ENCODE measurements around the gene CDC14A.
"Not testable (repeated sequence)": the region's sequence is repeated elsewhere in the genome, so short reads cannot be mapped to it uniquely, and the experiment has no call there.

CDC14A gene

GRCh38 chr1:100362821-100363466, 10.6 kb downstream of the CDC14A start:
- no peak for DNase-seq (ENCODE audit: low read depth)

DNA sequence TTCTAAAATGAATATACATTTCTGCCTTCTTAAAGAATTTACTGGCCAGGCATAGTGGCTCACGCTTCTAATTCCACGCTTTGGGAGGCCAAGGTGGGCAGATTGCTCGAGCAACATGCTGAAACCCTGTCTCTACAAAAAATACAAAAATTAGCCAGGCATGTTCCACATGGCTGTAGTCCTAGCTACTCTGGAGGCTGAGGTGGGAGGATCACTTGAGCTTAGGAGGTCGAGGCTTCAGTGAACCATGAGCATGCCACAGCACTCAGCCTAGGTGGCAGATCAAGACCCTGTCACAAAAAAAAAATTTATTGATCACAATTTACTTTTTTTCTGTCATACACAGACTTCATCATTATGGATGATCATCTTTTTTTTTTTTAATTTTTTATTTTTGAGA, 11.5 kb downstream of the CDC14A start:
- no peak for DNase-seq (ENCODE audit: low read depth)

- no peak for DNase-seq (ENCODE audit: low read depth)
Observed at GRCh38 chr1:100364697-100365096, 12.4 kb downstream of the CDC14A start.

- no peak for DNase-seq (ENCODE audit: low read depth)
Observed at GRCh38 chr1:100366209-100366525, 13.9 kb downstream of the CDC14A start.

- DNase-seq (ENCODE audit: low read depth), result not testable (repeated sequence)
Observed at GRCh38 chr1:100369339-100369738, 17.0 kb downstream of the CDC14A start.

DNA sequence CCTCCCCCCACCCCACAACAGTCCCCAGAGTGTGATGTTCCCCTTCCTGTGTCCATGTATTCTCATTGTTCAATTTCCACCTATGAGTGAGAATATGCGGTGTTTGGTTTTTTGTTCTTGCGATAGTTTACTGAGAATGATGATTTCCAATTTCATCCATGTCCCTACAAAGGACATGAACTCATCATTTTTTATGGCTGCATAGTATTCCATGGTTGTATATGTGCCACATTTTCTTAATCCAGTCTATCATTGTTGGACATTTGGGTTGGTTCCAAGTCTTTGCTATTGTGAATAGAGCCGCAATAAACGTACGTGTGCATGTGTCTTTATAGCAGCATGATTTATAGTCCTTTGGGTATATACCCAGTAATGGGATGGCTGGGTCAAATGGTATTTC, 21.6 kb downstream of the CDC14A start:
- not testable (repeated sequence) for DNase-seq (ENCODE audit: low read depth)

DNA sequence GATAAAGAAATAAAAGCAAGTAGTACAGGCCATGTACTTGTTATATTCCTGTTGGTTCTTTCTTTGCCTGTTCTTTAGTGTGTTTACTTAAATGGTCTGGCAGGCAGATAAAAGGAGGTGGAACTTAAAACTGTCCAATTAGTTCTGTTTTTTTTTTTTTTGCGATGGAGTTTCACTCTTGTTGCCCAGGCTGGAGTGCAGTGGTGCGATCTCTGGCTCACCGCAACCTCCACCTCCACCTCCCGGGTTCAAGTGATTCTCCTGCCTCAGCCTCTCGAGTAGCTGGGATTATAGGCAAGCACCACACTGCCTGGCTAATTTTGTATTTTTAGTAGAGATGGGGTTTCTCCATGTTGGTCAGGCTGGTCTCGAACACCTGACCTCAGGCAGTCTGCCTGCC, 24.6 kb downstream of the CDC14A start:
- DNase-seq (ENCODE audit: low read depth), result not testable (repeated sequence)

DNA sequence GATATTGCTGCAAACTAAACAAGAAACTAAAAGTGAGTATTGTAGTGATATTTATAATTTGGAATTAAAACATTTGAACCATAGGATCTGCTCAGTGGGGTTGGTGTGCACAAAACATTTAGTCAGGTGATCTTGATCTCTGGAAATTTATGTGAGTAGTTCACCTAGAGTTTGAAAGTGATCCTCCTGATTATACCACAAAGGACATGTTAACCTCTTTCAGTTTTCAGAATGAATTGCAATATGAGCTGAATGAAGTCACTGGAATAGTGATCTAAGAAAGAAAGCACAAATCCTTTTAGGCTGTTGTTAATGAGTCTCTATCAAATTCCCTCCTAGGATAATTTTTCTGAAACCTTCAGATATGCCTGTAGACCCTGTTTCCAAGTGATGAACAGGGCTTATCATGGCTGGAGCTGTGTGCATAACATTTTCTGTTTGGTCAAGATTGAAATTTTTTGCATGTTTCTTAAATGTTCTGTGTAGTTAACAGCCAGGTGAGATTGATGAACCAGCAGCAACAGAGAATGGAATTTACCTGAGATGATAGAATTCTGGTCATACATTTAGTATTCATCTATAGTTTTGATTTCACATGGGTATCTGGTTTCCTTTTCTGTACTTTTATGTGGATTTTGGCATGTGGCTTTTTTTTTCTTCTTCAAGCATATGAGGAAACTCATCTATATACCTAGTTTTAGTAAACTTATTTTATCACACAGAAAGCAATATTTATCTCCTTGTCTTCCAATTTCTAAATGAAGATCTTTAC, 25.5 kb downstream of the CDC14A start:
- no peak for DNase-seq (ENCODE audit: low read depth)

DNA sequence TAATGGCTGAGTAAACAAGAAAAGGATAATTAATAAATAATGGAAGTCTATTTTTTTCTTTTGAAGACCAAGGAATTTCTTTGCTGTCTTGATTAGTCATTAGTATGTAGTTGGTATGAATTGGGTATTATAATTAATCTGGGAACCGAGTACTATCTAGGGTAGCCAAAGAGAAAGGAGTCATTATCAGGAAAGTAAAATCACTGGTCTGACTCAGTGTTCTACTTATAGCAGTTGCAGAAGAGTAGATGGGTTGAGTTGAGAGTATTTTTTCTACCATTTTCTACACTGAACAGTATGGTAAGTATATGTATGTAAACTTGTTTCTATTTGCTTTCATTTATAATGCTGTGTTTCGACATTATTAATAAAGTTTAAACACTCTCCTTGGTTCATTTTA, 26.6 kb downstream of the CDC14A start:
- peak; percentile 29 for DNase-seq (ENCODE audit: low read depth)

DNA sequence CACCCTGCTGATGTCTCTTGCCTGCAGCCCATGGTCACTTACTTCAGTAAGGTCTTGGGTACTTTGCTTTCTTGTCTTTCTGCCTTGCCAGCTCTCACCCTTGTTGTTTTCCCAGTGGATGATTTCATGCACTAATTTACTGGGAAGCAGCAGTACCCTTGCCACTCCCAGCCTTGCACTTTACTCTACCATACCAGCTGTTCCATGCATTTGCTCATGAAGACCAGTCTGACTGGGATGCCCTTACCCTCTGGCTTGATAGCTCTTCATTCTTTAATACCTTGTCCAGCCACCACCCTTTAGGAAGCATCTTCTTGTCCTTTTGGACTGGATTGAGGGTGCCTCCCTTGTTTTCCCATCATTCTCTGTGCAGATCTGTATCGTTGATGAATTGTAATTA, 28.3 kb downstream of the CDC14A start:
- no peak for DNase-seq (ENCODE audit: low read depth)

DNA sequence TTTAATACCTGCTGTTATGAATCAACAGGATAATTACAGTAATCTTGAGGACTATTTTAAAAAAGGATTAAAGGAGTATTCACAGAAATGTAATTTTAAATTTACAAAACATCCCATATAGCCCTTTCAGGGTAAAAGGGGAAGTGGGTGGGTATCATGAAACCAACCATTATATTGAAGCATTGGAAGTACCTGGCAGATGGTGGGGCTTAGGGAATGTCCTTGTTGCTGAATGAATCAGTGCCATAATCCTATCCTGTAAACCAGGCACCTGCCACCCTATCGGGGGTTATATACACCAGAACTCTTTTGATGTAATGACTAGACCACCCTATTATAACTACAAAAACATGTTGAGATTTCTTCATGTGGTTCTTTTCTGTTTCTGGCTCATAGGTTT, 30.4 kb downstream of the CDC14A start:
- DNase-seq (ENCODE audit: low read depth), result no peak

GRCh38 chr1:100383743-100384405, 31.6 kb downstream of the CDC14A start:
- DNase-seq (ENCODE audit: low read depth), result no peak

DNA sequence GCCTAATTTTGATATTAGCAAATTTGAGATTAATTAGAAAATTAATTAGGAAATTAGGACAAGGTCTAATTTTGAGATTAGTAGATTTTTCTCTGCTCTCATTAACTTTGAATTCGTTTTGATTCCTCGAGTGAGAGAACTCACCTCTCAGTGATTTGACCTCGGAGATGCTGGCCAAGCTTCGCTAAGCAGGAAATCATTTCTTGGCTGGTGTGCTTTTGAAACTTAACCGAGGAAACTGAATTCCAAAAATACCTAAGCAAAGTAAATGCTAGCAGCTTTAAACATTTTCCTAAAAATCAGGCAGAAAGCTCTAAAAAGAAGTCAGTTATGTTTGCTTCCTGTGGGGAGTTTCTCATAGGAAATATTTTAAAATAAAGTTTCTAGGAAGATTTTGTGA, 34.9 kb downstream of the CDC14A start:
- DNase-seq (ENCODE audit: low read depth), result peak; percentile 45

GRCh38 chr1:100387657-100388350, 35.5 kb downstream of the CDC14A start:
- DNase-seq (ENCODE audit: low read depth), result peak; percentile 33

- no peak for DNase-seq (ENCODE audit: low read depth)
Observed at GRCh38 chr1:100390531-100390930, 38.2 kb downstream of the CDC14A start.

- no peak for DNase-seq (ENCODE audit: low read depth)
Observed at GRCh38 chr1:100391675-100392074, 39.4 kb downstream of the CDC14A start.

DNA sequence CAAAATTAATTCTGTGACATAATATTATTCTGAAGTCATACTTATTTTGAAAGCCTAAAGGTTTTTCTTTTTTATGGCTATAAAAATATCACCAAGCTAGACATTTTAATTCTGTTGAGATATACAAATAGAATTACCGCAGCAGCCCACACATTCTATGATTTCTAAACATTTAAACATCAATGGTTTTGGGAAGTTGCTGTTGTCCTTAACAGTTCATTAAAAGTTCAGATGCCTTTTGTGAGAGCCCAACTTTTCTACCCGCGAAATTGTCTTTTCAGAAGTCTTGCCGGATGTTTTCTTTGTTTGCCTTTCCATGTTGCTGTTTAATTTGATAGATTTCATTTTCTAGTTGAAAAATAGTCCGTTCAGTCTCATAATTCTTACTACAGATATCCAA, 40.5 kb downstream of the CDC14A start:
- DNase-seq (ENCODE audit: low read depth), result no peak

DNA sequence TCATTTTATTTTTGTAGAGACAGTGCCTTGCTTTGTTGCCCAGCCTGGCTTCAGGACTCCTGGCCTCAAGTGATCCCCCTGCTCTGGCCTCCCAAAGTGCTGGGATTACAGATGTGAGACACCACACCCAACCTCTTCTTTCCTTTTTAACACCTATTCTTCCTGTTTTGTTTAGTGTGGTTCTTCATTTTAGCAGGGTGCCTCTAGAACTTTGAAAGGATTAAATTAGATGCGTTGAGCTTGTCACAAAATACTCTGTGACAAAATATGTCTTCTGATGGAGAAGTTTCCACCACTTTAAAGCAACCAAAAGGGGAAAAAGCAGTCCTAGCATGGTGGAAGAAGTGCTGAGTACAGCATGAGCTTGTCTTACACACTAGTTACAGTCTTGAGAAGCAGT, 42.0 kb downstream of the CDC14A start:
- DNase-seq (ENCODE audit: low read depth), result no peak

- DNase-seq (ENCODE audit: low read depth), result no peak
Observed at GRCh38 chr1:100395913-100396312, 43.6 kb downstream of the CDC14A start.

DNA sequence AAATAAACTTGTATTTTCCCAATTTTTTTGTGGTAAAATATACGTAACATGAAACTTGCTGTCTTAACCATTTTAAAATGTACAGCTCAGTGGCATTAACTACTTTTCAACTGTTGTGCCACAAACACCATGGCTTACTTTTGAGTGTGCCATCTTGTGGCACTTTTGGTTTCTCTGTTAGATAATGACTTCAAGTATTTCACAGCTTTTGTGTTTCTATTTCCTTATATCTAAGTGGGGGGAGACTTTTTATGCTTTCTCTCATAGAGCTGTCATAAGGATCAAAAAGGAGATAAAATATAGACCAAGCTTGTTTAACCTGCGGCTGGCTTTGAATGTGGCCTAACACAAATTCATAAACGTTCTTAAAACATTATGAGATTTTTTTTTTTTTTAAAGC, 44.3 kb downstream of the CDC14A start:
- no peak for DNase-seq (ENCODE audit: low read depth)

- DNase-seq (ENCODE audit: low read depth), result no peak
Observed at GRCh38 chr1:100397681-100398080, 45.4 kb downstream of the CDC14A start.

GRCh38 chr1:100398648-100399047, 46.3 kb downstream of the CDC14A start:
- no peak for DNase-seq (ENCODE audit: low read depth)

DNA sequence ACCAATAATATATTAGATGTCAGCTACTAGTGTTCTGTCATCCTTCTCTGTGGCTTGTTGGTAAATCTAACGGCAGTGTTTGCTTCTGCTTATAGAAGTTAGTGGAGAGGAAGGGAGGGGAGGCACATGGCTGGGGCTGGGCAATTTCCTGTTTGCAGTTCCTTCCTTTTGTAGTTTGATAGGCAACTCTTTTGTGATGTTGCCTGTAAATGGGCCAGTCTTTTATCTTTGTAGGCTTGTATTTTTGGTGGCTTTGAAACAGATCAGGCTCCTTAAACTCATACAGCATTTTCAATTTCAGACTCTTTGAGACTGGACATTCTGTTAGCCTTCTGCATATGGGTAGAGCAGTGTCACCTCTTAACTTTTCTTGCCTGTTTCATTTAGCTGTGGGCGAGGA, 48.1 kb downstream of the CDC14A start:
- no peak for DNase-seq (ENCODE audit: low read depth)

Data from amniotic epithelial cell (primary cell).